GM19025 (cell line): ENCODE measurements around the gene TIRAP.
A peak's percentile ranks its signal among the peaks of the same experiment; 100 is the strongest.
"Not testable (repeated sequence)": the region's sequence is repeated elsewhere in the genome, so short reads cannot be mapped to it uniquely, and the experiment has no call there.

Source experiments
- ATAC-seq: cut with Tn5 transposase; IDR thresholded peaks from one replicate; pipeline ENCODE4 v1.9.1; 2021; ENCODE audit warnings: mild to moderate bottlenecking, low read depth, moderate library complexity; ENCODE audit not compliant: unreplicated experiment

Gene TIRAP

DNA sequence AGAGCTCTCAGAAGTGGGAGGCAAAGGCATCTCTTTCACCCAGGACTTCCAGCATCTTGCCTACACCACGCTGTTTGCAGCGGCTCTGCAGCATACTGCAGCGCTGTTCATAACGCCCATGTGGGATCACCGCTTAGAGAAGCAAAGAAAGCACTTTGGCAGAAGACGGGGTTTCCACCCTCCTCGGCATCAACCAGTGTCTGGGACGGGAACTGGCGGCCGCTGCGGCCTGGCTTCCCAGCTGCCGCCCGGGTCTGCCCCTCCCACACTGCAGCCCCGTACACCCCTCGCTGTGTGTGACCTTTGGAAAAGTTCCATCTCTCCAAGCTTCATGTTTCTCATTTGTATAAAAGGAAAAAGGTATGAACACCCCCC lies 545 bp upstream of the TIRAP start:
- ATAC-seq: no peak

GRCh38 chr11:126284829-126285228 lies 1.9 kb downstream of the TIRAP start:
- ATAC-seq: peak; percentile 42

DNA sequence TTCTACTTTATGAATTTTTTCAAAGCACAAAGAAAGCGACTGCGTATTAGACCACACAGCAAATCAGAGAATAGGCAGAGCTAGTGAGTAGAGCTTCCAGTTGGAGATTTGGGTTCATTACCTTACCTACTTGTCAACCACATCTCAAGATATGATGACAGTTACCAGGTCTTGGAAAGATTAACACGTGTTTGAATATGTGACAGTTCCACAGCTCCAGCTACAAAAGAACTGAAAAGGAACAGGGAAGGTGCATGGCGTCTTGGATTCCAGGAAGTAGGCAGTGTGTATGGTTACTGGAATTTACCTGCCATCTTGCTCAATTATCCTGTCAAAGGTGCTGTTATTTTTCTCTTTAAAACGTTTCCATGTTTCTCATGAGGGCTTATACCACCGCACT lies 5.3 kb downstream of the TIRAP start:
- no peak for ATAC-seq

DNA sequence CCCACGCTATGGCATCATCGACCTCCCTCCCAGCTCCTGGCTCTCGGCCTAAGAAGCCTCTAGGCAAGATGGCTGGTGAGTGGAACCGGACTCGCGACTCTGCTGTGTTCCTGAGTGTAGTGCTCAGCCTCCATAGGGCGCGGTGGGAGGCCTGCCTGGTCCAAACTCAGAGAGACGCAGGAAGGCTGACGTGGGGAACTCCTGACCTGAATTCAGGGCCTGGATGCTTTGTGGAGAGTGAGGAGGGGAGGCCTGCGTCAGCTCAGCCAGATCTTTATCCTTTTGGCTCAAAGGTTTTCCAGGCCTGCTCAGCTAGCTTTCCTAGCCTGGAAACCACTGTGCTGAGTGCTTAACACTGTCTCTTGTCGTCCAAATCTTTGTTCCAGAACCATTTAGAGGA lies 8.0 kb downstream of the TIRAP start:
- no peak for ATAC-seq

GRCh38 chr11:126293726-126294125 lies 10.8 kb downstream of the TIRAP start:
- ATAC-seq: no peak

GRCh38 chr11:126297004-126297403 lies 14.1 kb downstream of the TIRAP start:
- ATAC-seq: no peak

DNA sequence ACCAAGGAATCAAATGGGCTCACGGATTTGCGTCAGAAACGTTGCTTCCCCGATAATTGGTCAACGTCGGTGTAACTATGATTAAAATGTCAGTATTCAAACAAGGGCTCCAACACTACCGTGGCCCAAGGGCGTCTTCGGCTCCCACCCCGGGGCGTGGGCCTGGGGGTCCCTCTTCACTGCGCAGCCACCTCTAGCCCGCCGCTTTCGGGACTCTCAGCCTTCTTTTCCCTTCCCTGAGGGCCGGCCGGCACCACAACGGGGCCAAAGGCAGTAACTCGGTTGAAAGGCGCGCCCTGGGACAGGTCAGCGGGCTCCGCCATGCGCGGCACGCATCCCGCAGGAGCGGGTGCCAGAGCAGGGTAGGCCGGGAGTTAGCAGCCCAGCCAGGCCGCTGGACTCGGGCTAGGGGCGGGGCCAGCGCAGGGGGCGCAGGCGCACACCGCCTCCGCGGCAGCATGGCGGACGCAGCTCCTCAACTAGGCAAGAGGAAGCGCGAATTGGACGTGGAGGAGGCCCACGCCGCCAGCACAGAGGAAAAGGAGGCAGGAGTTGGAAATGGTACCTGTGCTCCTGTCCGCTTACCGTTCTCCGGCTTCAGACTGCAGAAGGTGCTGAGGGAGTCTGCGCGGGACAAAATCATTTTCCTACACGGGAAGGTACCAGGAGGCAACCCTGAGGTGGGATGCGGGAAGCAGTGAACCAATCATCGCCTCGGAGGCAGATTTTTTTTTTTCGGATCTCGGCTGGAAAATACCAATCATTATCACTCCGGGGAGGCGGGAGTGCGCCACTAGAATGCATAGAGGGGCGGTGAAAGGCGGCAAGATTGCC lies 20.9 kb downstream of the TIRAP start, which contains the start of gene DCPS:
Gene DCPS, plus strand, starts transcription at position 438 of the 834 bp plus-strand sequence. Its CDS starts 21 bp downstream, at position 459.
- peak; percentile 82 for ATAC-seq

DNA sequence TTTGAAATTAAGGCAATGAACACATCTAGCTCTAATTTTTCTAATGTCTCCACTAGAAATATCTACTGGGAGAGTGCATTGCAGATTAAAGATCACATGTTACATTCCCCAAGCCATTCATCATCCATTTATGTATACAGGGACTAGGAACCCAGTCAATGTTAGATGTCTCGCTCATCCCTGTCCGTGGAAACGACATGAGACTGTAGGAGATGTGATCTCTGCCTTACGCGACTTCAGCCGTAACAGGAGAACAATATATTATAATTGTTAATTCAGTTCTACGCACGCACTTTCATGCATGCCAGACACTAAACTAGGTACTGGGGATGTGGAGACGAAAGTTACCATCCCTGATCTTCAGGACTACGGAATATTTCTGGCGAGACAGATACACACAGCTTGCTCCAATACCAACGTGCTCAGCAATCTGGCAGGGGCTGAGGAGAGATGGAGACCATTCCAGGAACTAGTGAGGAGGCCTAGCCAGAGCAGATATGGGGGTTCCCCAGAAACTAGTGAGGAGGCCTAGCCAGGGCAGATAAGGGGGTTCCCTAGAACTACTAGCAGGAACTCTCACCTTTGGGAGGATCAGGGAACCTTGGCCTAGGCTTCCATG lies 21.7 kb downstream of the TIRAP start:
- peak; percentile 28 for ATAC-seq

DNA sequence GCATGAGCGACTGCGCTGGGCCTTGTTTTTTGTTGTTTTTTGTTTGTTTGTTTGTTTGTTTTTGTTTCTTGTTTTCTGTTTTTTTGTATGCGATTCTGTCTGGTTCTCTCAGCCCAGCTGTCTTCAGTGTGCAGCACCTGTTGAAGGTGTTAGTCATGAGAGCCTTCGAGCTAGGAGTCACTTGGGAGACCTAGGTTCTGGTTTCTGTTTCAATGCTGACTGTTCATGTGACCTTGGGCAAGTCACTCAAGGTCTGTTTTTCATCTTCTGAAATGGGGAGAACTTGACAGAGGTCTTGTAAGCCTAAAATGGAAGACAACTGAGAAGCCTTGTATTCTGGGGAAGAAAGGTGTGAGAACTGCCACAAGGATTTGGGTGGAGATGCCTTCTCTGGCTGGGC lies 22.8 kb downstream of the TIRAP start:
- peak; percentile 42 for ATAC-seq

DNA sequence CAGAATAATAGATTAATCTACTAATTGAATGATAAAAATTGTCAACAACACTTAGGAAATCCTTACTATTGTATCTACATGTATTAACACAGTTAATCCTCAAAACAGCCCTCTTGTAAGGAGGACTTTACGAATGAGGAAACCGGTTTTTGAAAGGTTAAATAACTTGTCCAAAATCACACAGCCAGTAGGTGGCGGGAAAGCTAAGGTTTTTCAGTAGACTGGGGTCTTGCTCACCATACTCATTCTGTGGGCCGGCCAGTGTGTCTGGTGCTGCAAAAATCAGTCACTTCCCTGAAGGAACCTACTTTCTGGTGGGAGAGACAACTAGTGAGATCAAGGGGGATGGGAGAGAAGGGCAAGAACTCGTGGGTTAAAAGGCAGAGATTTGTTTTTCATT lies 24.8 kb downstream of the TIRAP start:
- ATAC-seq: no peak

DNA sequence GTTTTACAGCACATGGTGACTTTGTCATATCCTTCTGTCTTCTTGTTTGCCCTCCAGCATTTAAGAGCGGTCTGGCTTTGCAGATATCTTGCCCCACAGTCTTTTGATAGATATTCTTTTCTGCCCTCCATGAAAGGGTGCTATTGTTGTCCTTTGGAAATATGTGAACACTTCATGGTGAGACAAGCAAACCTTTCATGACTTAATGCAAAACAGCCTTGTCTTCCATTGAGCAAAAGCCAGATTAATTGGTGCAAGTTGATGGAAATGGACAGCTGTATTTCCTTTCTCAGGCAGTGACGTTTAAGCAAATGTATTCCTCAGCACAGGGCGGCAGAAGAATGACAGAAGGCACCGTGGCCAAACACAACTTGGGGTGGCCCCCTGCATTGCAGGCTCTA lies 25.4 kb downstream of the TIRAP start:
- no peak for ATAC-seq

DNA sequence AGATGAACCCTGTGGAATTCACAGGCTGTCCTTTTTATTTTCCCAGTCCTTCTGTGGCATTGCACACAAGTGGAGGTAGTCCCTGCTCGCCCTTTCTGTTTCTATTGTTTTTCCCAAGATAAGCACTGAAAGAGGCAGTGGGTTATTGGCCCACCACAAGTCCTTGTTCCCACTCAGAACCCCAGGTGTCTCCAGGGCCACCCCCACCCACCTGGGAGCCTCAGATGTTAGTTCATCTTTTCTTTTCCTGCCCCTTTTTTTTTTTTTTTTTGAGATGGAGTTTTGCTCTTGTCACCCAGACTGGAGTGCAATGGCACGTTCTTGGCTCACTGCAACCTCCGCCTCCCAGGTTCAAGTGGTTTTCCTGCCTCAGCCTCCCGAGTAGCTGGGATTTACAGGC lies 25.9 kb downstream of the TIRAP start:
- not testable (repeated sequence) for ATAC-seq

DNA sequence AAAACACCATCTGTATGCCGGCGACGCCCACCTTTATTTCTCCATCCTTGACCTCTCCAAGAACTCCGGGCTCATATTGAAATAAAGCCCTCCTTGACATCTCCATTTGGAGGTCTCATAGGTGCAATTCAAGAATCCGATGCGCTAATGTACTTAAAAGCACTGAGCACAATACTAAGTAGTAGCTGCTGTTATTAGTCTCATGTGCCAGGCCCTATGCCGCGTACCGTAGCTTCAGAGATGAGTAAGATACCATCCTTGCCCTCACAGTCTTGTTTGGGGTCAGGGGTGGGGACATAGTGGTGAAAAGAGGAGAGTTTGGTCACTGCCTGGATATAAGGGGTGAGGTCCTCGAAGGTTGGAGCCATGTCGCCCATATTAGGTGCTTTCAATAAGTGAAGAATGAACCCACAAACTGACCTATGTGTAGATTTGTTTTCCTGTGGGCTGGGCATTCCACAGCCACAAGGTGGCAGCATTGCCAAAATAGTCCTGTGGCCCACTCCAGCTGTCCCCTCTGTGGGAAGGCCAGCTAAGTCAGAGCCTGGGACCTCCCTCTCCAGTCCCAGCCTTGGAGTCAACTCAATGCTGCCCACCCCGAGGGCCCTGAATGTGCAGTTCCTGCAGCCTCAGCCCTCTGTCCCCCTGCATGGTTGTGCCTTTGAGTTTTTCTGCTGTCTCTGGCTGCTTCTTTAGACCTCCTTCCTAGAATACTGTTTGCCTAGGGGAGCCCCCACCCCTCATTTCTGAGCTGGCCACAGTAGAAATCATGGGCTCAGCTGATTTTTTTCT lies 27.5 kb downstream of the TIRAP start:
- peak; percentile 34 for ATAC-seq

- ATAC-seq: no peak
Observed at GRCh38 chr11:126310992-126311310, 28.1 kb downstream of the TIRAP start.

GRCh38 chr11:126311401-126312291 lies 28.8 kb downstream of the TIRAP start:
- peak; percentile 72 for ATAC-seq

GRCh38 chr11:126312961-126313360 lies 30.1 kb downstream of the TIRAP start:
- no peak for ATAC-seq

GRCh38 chr11:126313826-126314225 lies 30.9 kb downstream of the TIRAP start:
- ATAC-seq: no peak

- no peak for ATAC-seq
Observed at GRCh38 chr11:126317432-126317755, 34.5 kb downstream of the TIRAP start.

GRCh38 chr11:126317756-126318573 lies 35.1 kb downstream of the TIRAP start:
- ATAC-seq: peak; percentile 48
